Activated naive CD4-positive, alpha-beta T cell treated with anti-CD3 and anti-CD28 coated beads, Interleukin-2, amount 50 U/mL, for 16 hours (primary cell): Measurements from ENCODE around the gene BARHL1.
"Not testable (repeated sequence)": the region's sequence is repeated elsewhere in the genome, so short reads cannot be mapped to it uniquely, and the experiment has no call there.

Experiments used
- DNase-seq: peaks from one replicate; pipeline ENCODE4 v3.0.0-alpha.2; 2020

Gene BARHL1

DNA sequence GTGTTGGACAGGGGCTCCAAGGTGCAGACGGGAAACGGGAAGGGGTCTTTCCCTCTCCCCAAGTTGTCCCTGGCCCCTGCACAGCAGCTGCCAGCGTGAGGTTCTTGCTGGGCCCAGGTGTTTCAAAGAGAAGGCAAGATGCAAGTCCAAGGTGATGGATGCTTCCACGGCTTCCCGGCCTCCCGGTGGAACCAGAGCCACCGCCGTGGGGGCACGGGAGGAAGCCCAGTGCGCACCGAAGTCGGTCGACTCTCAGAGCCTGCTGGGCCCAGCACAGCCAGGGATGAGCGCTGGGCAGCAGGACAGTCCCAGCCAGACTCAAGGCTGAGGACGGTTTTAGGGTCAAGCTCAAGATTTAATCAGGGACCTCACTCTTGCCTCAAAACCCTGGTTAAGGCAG, 25.2 kb upstream of the BARHL1 start:
- DNase-seq: no peak

DNA sequence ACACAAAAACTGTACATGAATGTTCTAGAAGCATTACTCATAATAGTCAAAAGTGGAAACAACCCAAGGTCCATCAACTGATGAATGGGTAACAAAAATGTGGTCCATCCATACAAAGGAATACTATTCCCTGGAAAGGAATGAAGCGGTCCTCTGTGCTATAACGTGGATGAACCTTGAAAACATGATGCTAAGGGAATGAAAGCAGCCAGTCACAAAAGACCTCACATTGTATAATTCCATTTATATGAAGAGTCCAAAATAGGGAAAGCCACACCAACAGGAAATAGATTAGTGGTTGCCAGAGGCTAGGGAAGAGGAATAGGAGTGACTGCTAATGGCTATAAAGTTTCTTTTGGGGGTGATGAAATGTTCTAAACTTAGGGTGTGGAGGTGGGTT, 22.7 kb upstream of the BARHL1 start:
- DNase-seq: no peak

DNA sequence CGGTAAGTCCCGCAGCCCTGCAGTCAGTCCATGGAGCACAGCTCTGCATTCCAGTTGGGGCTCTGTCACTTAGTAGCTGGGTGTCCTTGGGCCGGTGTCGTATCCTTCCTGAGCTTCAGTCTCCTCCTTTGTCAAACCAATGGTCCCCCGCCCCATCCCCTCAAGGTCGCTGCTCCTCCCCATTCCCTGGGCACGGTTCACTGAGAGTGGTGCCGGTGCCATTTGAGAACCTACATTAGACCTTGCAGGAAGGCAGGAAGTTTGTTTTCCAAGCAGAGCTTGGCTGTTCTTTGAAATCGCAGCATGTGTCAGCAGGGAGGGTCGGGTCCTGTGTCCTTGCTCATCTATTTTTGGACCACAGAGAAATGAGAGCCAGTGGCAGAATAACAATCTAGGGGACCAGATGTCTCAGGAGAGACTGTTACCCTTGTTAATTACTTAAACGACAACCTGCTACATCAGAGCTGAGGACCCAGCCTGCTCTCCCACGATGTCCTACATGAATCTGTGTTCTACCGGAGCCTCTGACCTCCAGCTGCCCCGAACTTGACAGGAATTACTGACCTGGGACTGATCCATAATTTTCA, 21.7 kb upstream of the BARHL1 start:
- DNase-seq: no peak

DNA sequence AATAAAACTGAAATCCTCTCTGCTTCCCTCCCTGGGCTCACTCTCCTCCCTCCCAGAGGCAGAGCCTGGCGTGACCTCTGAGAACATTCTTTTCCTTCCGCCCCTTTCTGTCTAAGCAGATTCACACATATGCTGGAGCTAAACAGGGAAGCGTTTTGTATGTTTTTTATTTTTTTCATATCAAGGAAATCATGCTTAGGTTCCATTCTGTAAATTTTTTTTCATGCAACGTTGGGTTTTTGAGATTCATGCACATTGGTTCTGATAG, 20.2 kb upstream of the BARHL1 start:
- no peak for DNase-seq

DNA sequence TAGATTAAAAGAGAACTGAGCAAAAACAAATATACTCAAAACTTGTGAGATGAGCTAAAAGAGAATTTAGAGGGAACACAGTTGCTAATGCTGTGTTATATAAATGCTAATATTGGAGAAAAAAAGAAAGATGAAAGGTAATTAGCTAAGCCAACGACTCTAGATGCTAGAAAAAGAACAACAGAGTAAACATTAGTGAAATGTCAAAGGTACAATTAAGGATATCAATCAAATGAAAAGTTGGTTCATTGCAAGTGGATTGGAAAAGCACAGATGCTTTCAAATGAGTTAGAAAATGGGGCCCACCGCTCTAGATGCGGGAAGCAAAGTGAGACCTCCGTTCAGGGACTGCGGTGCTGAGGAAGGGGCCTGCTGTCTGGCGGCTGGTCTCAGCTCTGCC, 17.9 kb upstream of the BARHL1 start:
- no peak for DNase-seq

DNA sequence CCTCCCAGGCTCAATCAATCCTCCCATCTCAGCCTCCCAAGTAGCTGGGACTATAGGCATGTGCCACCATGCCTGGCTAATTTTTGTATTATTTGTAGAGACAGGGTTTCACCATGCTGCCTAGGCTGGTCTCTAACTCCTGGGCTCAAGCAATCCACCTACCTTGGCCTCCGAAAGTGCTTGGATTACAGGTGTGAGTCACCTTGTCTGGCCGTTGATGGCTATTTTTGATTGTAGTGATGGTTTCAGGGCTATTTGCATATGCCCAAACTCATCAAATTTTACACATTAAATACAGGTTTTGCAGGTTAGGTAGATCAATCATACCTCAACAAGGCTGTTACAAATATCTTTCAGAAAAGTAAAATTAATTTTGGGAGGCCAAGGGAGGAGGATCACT, 13.6 kb upstream of the BARHL1 start:
- not testable (repeated sequence) for DNase-seq

DNA sequence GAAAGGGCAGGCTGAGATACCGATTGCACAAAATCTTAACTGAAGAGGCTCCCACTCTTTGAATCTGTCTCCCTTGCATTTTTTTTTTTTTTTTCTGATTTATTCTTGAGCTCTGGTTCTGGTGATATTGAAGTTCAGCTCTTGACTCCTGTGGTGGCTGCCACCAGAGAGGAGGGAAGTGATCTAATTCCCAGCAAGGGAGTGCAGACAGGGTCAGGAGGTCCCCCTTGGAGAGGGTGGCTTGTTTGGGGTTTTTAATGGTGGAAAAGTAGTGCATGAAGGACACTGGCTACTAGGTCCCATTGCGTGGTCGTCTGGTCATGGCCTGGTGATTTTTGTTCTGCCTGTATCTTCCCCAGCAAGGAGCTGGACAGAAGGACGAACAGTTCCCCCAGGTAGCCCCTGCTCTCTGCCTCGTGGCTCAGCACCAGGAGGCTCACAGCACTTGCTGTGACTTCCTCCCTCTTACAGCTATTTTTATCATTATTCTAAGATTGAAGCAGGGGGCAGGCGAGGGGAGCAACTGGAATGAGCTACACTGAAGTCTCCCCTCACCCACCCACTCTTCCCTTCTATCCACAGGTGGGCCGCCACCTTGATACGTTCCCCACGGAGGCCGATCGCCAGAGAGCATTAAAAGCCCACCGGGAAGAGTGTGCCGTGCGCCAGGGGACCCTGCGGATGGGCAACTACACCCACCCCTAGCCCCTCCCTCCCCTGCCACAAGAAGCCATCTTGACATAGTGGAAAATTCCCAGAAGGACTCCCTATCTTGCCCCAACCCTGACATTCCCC, 10.4 kb upstream of the BARHL1 start:
- DNase-seq: no peak

DNA sequence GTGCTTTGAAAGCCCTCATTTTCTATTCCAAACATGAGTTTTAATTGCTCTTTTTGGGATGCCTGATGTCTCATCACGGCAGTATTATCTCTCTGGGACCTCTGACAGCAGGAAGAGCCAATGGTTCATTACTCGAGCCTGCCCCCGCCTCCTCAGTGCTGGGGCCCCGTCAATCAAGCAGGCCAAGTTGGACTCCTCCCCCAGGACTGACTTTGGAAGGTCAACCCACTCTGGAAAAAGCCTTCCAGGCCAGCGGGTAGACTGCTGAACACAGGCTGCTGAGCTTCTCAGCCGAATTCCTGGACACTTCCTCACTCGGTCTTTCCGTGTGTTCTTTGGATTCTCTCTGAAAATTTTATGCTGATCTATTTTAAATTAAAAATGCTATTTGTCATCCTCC, 9.5 kb upstream of the BARHL1 start:
- no peak for DNase-seq

DNA sequence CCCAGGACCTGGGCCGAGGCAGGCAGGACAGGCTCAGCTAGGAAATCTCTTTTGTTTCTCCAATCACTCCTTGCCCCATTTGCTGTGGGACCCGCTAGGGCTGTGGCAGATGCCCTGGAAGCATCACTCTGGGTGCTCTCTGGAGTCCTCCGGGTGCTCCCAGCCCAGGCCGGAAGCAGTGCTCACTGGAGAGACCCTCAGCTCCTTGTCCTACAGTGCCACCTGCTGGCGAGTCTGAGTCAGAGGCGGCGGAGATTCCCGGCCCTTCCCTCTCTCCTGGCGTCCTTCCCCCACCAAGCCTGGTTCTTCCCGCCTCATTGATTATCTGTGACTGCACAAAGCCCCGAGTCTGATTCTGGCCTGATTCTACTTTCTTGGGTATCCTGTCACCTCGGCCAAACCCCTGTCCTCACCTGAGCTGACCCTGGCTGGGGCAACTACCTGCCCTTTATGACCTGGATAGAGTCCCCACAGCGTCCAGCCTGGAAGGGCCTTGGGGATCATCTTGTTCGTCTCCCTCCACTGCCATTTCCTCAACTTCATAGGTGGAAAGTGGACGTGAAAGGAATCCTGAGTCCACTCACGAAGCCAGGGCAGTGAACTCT, 7.3 kb upstream of the BARHL1 start:
- DNase-seq: no peak

DNA sequence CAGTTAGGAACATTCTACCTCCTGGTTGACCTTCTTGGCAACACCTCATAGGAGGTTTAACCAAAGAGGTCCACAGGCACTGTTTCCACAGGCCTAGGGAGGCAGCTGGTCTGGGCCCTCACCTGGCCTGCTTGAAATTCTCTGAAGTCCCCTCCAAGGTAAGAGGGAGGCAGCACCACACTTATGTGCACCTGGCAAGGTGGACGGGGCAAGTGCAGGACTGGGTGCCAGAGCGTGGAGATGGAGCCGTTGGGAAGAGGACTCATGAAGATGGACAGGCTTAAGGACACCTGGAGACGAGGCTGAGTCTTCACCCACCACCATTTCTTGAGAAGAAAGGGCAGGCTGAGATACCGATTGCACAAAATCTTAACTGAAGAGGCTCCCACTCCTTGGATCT, 6.6 kb upstream of the BARHL1 start:
- DNase-seq: no peak

DNA sequence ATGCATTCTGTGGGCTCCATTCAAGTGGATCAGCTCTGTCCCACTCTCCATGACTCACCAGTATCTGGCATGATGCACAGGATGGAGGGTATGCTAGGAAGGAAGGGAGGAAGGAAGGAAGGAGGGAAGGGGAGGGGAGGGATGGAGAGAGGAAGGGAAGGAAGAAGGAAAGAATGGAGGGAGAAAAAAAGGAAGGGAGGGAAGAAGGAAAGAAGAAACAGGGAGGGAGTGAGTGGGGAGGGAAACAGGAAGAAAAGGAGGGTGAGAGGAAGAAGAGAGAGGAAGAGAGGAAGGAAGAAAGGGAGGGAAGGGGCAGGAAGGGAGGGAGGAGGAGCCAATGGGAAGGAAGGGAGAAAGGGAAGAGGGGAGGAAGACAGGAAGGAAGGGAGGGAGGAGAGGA, 5.3 kb upstream of the BARHL1 start:
- no peak for DNase-seq

DNA sequence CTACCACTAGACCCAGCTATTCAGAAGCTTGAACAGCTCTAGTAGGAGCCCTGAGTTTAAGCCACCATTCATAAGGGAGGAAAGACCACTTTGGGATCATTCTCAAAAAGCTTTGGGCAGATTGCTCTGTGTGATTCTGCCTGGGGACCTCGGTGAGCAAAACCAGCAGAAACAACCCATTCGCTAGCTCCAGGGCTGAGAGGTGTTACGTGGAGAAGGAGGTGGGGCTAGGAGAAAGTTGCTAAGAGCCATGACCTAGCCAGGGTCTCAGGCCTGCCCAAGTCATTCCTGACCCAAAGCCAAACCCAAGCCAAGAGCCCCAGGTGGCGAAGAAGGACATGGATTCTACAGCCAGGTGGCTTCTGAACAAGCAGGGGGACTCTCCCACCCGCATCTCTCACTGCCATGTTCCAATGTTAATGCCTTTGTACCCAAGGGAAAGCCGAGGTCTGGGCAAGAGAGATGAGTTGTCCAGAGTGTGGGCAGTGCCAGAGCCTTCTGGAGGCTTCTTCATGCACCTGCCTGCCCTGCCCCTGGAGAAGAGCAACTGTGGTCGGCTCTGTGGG, 4.0 kb upstream of the BARHL1 start:
- no peak for DNase-seq

DNA sequence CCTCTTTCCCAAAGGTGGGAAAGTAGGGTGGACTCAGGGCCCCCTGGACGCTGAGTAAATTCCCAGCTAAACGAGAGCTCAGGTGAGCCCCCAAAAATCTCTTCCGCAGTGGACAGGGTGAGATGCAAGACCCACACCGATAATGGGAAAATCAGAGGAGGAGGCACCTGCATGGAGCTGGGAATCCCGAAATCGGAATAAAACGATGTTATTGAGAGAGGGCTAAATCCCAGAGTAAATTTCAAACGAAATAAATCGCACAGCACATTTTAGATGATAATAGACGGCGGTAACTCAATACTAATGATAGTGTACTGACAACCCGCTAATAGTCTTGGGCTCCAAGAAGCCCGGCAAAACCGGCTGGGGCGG, 3.0 kb upstream of the BARHL1 start:
- DNase-seq: no peak

DNA sequence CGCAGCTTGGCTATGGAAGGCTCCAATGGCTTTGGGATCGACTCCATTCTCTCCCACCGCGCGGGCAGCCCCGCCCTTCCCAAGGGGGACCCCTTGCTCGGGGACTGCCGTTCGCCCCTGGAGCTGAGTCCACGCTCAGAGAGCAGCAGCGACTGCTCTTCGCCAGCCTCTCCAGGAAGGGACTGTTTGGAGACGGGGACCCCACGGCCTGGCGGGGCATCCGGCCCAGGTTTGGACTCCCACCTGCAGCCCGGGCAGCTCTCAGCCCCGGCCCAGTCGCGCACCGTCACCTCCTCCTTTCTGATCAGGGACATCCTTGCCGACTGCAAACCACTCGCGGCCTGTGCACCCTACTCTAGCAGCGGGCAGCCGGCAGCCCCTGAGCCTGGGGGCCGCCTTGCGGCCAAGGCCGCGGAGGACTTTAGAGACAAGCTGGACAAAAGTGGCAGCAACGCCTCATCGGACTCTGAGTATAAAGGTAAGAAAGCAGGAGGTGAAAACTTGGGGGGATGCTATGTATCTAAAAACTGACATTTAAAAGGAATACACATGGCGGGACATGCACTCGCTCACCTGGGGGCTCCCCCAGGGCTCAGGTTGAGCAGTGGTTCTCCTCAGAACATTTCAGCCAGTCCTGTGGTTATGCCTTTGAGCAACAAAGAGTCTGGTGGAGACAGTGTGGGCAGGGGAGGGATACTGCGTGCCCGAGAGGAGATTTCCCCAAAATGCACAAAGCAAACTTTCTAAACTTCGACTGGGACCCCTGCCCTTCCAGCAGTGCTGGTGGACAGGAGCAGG, 579 bp downstream of the BARHL1 start:
- no peak for DNase-seq

DNA sequence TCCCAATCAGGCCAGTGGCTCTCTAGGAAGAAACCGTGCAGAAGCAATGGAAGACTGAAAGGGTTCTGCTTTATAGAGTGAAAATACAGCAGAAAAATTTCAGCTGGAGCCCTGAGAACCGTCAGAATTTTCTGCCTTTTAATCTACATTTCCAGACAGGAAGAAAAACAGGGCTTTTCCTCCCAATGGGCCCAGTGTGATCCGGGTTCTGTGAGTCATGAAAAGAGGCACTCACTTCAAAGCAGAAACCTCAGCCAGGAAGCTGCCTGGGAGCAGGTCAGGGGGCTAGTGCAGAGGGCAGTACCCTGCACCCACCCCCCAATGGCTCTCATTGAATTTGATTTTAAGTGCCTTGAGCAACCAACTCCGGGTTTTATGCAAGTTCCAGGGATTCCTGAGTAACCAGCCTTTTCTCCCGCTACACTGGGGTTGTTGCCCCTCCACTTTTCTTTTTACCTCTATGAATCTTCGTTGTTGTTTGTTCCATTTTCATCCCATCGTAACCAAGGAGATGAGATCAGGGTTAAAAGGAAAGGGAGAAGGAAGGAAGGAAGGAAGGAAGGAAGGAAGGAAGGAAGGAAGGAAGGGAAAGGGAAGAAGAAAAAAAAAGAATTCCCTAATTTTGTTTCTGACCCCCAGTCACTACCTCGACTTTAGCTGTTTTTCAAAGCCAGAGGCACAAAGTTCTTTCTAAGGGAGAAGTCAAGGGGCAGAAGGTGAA, 1.3 kb downstream of the BARHL1 start:
- DNase-seq: no peak

DNA sequence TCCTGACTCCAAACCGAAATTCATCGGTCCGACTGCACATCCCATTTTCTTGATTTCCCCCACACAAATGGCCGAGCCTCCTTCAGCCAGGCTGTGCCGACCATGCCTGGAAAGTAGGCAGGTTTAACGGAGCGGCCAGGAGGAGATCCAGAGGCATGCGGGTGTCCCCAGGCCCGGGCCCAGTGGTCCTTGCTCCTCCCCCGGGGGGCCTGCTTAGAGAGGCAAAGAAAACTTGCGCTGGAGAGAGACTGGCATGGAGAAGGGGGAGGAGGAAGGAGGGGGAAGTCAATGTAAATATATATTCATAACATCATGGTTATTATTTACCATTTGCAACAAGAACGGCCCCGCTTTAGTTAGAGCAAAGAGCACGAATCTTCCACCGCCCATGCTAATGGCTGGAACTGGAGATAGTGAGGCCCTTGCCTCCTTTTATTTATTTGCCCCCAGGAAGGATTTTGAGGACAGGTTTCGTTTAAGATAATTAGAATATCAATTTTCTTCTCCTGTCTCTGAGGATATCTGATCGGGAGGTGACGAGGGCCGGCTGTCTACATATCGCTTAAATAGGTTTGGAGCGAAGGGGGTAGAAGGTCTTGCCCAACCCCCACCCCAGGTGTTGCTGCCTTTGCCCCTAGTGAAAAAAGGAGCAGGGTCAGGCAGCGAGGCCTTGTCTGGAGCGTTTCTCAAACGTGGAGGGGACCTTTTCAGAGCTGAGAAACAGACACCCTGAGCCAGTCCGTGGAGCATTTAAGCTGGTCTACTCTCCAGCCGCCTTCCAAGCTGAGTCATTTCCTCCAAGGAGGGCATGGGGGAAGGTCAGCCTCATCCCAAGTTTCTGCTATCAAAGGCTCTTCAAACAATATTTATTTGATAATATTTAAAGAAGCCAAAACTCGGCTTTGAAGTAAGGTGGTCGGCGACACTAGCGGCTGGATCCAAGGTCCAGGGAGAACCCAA, 2.5 kb downstream of the BARHL1 start:
- no peak for DNase-seq

DNA sequence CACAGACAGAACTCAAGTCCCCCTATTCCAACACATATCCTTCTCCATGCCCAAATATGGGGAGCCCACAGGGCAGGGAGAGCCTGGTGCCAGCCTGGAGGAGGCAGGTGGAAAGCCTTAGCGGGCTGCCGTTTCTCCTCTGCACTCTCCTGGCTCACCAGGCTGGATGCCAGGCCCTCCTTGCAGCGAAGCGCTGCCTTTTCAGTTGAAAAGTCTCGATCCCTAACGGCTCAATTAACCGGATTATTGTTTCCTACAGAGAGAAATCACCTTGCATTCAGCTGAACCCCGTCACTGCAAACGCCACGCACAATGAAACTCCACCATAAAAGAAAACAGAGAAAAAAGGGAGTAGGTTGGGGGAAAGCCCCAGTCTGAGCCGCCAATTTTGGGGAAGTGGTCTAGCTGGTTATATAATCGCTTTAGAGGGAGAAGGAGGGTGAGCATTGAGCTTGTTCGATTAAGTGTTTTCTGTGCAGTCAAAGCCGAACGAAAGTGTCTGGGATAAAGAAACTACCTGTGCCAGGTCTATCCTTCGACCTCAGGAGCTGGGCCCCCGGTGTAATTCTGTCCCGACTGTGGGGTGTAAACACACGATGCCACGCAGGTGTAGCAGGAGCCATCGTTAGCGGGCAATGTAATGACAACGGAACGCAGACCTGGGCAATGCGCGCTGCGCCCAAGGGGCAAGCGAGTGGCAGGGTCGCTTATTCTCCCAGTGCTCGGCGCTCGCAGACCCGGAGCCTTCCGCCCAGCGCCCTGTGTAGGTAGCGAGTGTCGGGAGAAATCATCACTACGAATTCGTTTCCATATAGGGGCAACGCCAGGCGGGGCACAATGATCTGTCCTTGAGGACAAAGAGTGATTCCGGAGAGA, 3.8 kb downstream of the BARHL1 start:
- no peak for DNase-seq

DNA sequence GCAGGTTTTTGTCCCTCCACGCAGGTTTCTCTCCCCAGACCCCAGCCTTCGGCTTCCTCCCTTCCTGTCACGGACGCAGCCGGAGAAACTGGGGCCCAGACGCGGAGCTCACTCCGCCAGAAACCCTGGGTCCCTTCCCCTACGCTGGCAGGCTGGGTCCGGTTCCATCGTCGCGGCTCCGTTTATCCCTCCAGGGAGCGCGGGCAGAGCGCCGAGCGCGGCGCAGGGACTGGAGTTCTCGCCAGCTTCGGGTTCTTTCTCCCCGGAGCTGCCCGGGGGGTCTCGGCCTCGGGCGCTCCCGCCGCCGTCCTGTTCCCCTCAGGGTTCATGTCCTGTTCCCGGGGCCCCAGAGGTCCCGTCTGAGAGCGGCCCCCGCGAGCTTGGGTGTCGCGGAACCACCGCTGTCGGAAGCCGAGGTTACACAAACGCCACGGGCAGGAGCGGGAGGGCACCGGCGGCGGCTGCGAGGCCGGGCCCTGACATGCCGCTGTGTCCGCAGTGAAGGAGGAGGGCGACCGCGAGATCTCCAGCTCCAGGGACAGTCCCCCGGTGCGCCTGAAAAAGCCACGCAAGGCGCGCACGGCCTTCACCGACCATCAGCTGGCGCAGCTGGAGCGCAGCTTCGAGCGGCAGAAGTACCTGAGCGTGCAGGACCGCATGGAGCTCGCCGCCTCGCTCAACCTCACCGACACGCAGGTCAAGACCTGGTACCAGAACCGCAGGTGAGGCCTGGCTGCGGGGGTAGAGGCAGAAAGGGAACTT, 4.6 kb downstream of the BARHL1 start:
- no peak for DNase-seq

DNA sequence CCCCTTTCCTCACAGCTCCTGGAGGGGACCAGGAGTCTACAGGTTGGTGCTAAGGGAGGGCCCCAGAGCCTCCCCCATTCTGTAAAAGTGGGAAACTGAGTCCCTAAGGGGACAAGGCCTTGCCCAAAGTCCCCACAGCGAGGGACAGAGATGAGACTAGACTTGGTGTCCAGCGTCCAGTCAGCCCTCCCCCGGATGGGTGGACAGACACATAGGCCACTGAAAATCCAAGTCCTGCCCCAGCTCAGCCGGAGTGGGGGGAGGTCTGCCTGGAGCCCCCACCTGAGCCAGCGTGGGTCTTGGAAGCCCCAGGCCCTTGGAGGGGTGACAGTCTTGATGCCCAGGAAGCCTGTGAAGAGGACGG, 5.2 kb downstream of the BARHL1 start:
- DNase-seq: no peak

DNA sequence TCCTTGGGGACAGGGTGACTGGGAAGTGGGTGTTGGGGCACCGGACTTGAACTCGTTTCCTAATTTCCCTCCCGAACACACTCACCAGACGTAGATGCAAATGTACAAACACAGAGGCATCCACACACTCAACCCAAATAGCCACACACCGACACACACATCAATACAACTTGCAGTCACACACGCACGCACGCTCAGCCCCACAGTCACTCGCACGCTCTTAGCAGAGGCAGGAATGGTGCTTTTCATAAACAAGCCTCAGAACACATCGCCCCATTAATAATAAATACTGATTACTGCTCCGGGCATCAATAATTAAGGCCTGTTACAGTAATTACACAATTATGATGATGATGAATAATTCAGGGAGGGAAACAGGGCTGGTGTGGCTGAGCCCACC, 5.7 kb downstream of the BARHL1 start:
- DNase-seq: no peak
